Vein endothelial cell (primary cell): ENCODE results near the gene GPATCH2. TPM values are rescaled to one million over a fixed set of nuclear protein-coding genes. Genes with fewer than 3 reads are reported as not detected.

Experiments used
- total RNA-seq: library from RNA; depleted of rRNA; stranded (reverse); fragments of >200 nt; gene quantifications from 2 replicates; pipeline ENCODE4 v1.2.3, GENCODE V29; 2012

GPATCH2 gene
- 18.5 and 18.9 TPM in 2 replicates for total RNA-seq

DNA sequence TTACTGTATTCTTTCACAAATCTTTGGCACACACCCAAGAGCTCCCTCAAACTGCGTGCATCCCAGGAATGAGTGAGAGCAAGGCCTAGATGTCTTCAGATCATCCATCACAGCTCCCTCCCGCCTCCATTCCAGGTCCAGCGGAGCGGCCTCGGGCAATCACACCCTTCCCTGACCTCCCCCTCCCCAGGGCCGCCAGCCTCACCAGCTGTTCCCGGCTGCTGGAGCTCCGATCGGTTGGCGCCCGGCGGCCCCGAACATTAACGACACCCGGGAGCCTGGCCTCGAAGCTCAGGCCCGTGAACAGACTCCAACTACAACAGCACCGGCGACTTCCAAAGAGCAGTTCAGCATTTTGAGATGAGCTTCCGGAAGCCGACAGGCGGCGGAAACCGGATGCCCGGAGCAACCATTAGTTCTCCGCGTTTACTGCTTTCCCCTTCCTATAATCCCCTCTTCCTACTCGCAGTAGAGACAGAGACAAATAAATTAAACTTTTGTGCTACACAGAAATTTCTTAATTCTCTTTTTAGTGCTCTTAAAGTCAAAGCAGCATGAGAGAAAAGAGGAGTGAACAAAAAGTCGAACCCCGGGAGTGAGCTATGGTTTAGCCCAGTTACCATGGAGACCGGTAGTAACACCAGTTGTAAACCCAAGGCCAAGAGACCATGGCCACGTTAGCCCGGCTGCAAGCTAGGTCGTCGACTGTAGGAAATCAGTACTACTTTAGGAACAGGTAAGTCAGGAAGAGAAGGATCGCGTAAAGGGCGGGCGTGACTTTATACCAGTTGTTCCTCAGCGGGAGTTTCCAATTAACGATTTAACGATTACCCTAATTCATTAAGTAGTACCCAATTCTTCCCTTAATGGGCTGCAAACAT lies at the start of gene GPATCH2, which contains the start of gene SPATA17:
GPATCH2 (minus strand) TSS at position 380 of the 881 bp plus-strand sequence; CDS start at position 261, 119 bp downstream.
SPATA17 (plus strand) TSS at position 634 of the 881 bp plus-strand sequence; CDS start at position 669, 35 bp downstream.

Other genes starting within 250 kb of the GPATCH2 start
- gene SPATA17, start 254 bp upstream of the GPATCH2 start, total RNA-seq, result not detected in 2 replicates